ENCODE results near the gene USP43.
A peak's percentile ranks its signal among the peaks of the same experiment; 100 is the strongest.
"Not testable (repeated sequence)": the region's sequence is repeated elsewhere in the genome, so short reads cannot be mapped to it uniquely, and the experiment has no call there.

Gene USP43

GRCh38 chr17:9648521-9649110, 3.3 kb downstream of the USP43 start:
- Histone ChIP-seq H3K4me2 (ENCODE audit: low read depth, low read length) (peak overlapping the region; percentile 26; the same call in 1 of the 2 replicates), H3K4me1 (ENCODE audit: low read length) (no peaks in the 10 kb centered on the region), H3K9ac (ENCODE audit: low read length) (no peak overlapping the region), H3K4me3 (ENCODE audit: low read length) (0 out of 2 replicates have a peak overlapping the region, but pooled peaks have one; percentile 9), H3K36me3 (replicated peaks; ENCODE audit: insufficient read depth, low read length) (no peaks in the 10 kb centered on the region), H3K79me2 (ENCODE audit: low read length) (no peaks in the 10 kb centered on the region), H2AFZ (ENCODE audit: low read length) (no peak overlapping the region; the same call in 1 of the 2 replicates), H3K27ac (ENCODE audit: low read length) (no peak overlapping the region), H4K20me1 (ENCODE audit: insufficient read depth, low read length) (no peaks in the 10 kb centered on the region), H3K27me3 (replicated peaks; ENCODE audit: insufficient read depth, low read length) (peaks cover 2% of the 10 kb centered on the region; the same call in 1 of the 2 replicates), H3K9me3 (replicated peaks; ENCODE audit: insufficient read depth, low read length) (no peaks in the 10 kb centered on the region), H3K9me2 (replicated peaks; ENCODE audit: insufficient read depth, low read length) (no peaks in the 10 kb centered on the region), H3F3A (ENCODE audit: insufficient read depth, low read length) (no peaks in the 10 kb centered on the region)
- DNase-seq: no peak
- TF ChIP-seq, protein P1, sequence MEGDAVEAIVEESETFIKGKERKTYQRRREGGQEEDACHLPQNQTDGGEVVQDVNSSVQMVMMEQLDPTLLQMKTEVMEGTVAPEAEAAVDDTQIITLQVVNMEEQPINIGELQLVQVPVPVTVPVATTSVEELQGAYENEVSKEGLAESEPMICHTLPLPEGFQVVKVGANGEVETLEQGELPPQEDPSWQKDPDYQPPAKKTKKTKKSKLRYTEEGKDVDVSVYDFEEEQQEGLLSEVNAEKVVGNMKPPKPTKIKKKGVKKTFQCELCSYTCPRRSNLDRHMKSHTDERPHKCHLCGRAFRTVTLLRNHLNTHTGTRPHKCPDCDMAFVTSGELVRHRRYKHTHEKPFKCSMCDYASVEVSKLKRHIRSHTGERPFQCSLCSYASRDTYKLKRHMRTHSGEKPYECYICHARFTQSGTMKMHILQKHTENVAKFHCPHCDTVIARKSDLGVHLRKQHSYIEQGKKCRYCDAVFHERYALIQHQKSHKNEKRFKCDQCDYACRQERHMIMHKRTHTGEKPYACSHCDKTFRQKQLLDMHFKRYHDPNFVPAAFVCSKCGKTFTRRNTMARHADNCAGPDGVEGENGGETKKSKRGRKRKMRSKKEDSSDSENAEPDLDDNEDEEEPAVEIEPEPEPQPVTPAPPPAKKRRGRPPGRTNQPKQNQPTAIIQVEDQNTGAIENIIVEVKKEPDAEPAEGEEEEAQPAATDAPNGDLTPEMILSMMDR (IDR thresholded peaks at IDR 0.05; ENCODE audit: low read length): no peak

DNA sequence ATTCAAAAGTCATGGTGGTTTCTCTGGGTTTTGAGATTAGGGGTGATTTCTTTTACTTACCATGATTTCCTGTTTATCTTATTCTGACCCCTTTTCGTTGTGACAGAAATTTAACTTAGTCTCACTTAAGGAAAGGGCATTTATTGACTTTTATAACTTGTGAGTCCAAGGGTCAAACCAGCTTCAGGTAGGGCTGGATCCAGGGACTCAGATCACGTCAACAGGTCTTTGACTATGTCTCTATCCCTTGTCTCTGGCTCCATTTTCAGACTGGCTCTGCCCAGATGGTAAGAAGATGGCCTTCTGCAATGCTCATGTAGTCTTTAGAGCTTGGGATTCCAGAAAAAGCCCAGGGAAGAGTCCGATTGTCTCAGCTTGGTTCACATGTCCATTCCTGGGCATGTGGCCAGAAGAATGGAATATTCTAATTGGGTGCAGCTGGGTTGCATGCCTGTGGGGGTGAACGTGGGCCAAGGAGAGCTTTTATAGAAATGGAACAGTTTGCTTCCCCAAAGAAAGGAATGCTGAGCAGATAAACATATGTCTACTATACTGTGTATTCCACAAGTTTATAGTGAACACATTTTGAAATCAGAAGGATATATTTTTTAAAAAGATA, 13.4 kb downstream of the USP43 start:
- H4K20me1 ChIP-seq (ENCODE audit: insufficient read depth, low read length): no peaks in the 10 kb centered on the region
- H3K9me3 ChIP-seq (replicated peaks; ENCODE audit: insufficient read depth, low read length): no peaks in the 10 kb centered on the region
- no peaks in the 10 kb centered on the region for H3K4me1 ChIP-seq (ENCODE audit: low read length)
- no peaks in the 10 kb centered on the region for H3K79me2 ChIP-seq (ENCODE audit: low read length)
- H3K4me2 ChIP-seq (ENCODE audit: low read depth, low read length): no peak overlapping the region
- H3K27me3 ChIP-seq (replicated peaks; ENCODE audit: insufficient read depth, low read length): no peaks in the 10 kb centered on the region; the same call in 1 of the 2 replicates
- no peaks in the 10 kb centered on the region for H3K9me2 ChIP-seq (replicated peaks; ENCODE audit: insufficient read depth, low read length)
- H2AFZ ChIP-seq (ENCODE audit: low read length): no peak overlapping the region
- H3K36me3 ChIP-seq (replicated peaks; ENCODE audit: insufficient read depth, low read length): no peaks in the 10 kb centered on the region
- TF ChIP-seq, protein P1 (IDR thresholded peaks at IDR 0.05; ENCODE audit: low read length): no peak
- TF ChIP-seq EZH2 (optimal IDR thresholded peaks at IDR 0.05; ENCODE audit: low read depth, low read length) (no peak), EZH2phosphoT487 (IDR thresholded peaks at IDR 0.05; ENCODE audit: low read length) (no peak)
- no peaks in the 10 kb centered on the region for H3F3A ChIP-seq (ENCODE audit: insufficient read depth, low read length)
- H3K27ac ChIP-seq (ENCODE audit: low read length): no peak overlapping the region
- no peak overlapping the region for H3K4me3 ChIP-seq (ENCODE audit: low read length)
- H3K9ac ChIP-seq (ENCODE audit: low read length): no peak overlapping the region
- DNase-seq: no peak

DNA sequence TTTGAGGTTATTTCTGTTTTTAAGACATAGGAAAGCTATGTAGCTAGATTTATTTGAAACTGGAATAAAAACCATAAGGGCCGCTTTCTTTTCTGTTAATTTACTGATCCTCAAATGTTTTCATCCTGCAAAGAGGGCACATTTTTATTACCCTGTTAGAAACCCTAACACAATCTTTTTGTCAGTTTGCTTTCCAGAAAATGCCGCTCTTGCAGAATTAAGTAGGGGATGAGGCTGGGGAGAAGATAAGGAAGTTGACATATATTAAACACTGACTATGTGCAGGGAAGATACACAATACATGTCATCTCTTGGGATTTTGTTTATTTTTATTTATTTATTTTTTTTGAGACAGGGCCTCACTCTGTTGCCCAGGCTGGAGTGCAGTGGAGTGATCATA, 15.7 kb downstream of the USP43 start:
- H3K9ac ChIP-seq (ENCODE audit: low read length): no peak overlapping the region
- H4K20me1 ChIP-seq (ENCODE audit: insufficient read depth, low read length): no peaks in the 10 kb centered on the region
- H3K27me3 ChIP-seq (replicated peaks; ENCODE audit: insufficient read depth, low read length): no peaks in the 10 kb centered on the region; the same call in 1 of the 2 replicates
- H3K79me2 ChIP-seq (ENCODE audit: low read length): no peaks in the 10 kb centered on the region
- H3K4me2 ChIP-seq (ENCODE audit: low read depth, low read length): no peak overlapping the region
- H3F3A ChIP-seq (ENCODE audit: insufficient read depth, low read length): no peaks in the 10 kb centered on the region
- H2AFZ ChIP-seq (ENCODE audit: low read length): no peak overlapping the region
- H3K4me3 ChIP-seq (ENCODE audit: low read length): no peak overlapping the region
- H3K36me3 ChIP-seq (replicated peaks; ENCODE audit: insufficient read depth, low read length): no peaks in the 10 kb centered on the region
- no peaks in the 10 kb centered on the region for H3K9me3 ChIP-seq (replicated peaks; ENCODE audit: insufficient read depth, low read length)
- DNase-seq: no peak
- no peaks in the 10 kb centered on the region for H3K9me2 ChIP-seq (replicated peaks; ENCODE audit: insufficient read depth, low read length)
- no peaks in the 10 kb centered on the region for H3K4me1 ChIP-seq (ENCODE audit: low read length)
- no peak for TF ChIP-seq EZH2phosphoT487 (IDR thresholded peaks at IDR 0.05; ENCODE audit: low read length)
- TF ChIP-seq, protein P1 (IDR thresholded peaks at IDR 0.05; ENCODE audit: low read length): no peak
- no peak for TF ChIP-seq EZH2 (optimal IDR thresholded peaks at IDR 0.05; ENCODE audit: low read depth, low read length)
- H3K27ac ChIP-seq (ENCODE audit: low read length): no peak overlapping the region

DNA sequence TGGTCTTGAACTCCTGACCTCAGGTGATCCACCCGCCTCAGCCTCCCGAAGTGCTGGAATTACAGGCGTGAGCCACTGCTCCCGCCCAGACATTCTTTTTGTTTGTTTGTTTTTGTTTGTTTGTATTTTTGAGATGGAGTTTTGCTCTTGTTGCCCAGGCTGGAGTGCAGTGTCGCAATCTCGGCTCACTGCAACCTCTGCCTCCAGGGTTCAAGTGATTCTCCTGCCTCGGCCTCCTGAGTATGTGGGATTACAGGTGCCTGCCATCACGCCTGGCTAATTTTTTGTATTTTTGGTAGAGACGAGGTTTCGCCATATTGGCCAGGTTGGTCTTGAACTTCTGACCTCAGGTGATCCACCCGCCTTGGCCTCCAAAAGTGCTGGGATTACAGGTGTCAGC, 18.2 kb downstream of the USP43 start:
- not testable (repeated sequence) for H3K4me3 ChIP-seq (ENCODE audit: low read length); H3K9me3 ChIP-seq (replicated peaks; ENCODE audit: insufficient read depth, low read length); H3K27ac ChIP-seq (ENCODE audit: low read length); H3K9me2 ChIP-seq (replicated peaks; ENCODE audit: insufficient read depth, low read length); H3K9ac ChIP-seq (ENCODE audit: low read length); H3K27me3 ChIP-seq (replicated peaks; ENCODE audit: insufficient read depth, low read length); H3K4me2 ChIP-seq (ENCODE audit: low read depth, low read length); H3F3A ChIP-seq (ENCODE audit: insufficient read depth, low read length); H2AFZ ChIP-seq (ENCODE audit: low read length); DNase-seq; H3K36me3 ChIP-seq (replicated peaks; ENCODE audit: insufficient read depth, low read length); H4K20me1 ChIP-seq (ENCODE audit: insufficient read depth, low read length); H3K4me1 ChIP-seq (ENCODE audit: low read length); H3K79me2 ChIP-seq (ENCODE audit: low read length)

Data from MM.1S (cell line).